ENCODE data around the gene SBF2. TPM values are rescaled to one million over a fixed set of nuclear protein-coding genes. Genes with fewer than 3 reads are reported as not detected.
A peak's percentile ranks its signal among the peaks of the same experiment; 100 is the strongest.

SBF2 gene
- total RNA-seq, 2 donors from 2014 or later = 13.4 to 28.8 TPM

DNA sequence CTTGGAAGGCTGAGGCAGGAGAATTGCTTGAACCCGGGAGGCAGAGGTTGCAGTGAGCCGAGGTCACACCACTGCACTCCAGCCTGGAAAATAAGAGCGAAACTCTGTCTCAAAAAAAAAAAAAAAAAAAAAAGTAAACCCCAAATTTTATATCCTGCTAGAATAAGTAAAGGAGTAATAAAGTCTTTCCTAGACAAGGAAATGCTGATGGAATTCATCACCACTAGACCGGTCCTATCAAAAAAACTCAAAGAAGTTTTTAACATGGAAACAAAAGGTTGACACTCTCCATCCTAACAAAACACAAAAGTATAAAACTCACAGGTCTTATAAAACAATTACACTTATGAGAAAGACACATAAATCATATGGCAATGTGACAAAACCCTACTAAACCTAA is 213.9 kb downstream of the SBF2 start:
- Mint-ChIP-seq H3K27ac (no peak overlapping the region), H3K36me3 (ENCODE audit: insufficient read depth in 2 of 2) (peaks cover 5 to 11% of the 10 kb centered on the region in 2 donors), H3K4me1 (ENCODE audit: low read depth) (no peaks in the 10 kb centered on the region), H3K27me3 (ENCODE audit: low read depth) (no peaks in the 10 kb centered on the region), H3K4me3 (no peak overlapping the region), H3K9me3 (peaks cover 3 to 19% of the 10 kb centered on the region in 2 donors)
- ATAC-seq (replicated peaks in 1 of 2) (no peak), DNase-seq (no peak)

DNA sequence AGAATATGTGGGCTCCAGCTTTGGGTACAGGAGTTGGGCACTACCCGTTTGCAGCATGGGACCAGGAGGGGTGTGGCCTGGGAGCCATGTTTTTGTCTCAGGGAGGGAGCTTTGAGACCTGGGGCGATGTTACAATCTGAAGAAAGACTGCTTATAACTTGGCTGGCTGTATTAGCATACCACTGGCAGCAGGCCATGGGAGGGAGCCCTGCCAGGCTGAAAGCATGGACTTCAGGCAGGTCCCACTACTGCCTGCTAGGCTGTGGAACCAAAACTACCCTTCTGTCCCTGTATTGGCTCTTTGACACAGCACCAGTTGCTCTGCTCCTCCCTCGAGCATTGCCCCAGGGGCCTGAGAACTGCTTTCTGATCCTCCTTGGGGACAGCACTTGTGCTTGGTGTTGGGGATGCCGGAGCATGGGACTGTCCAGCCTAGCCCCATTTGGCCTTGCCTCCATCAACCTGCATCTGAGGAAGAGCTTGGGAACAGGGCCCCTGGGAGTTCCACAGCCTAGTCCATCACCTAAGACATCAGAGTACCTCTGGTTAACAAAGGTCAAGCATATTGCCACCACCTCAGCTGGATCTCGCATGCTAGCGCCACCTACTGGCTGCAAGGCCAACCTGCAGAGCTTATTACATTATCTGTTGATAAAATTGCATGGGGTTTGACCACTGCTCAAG is 217.4 kb downstream of the SBF2 start:
- ATAC-seq (replicated peaks in 1 of 2) (peak; percentile 34 to 39), DNase-seq (peak; percentile 39 to 55)
- no peak overlapping the region for H3K27ac Mint-ChIP-seq
- H3K4me1 Mint-ChIP-seq (ENCODE audit: low read depth) = no peaks in the 10 kb centered on the region
- peaks cover 0 to 8% of the 10 kb centered on the region in 2 donors for H3K9me3 Mint-ChIP-seq
- no peak overlapping the region for H3K4me3 Mint-ChIP-seq
- H3K36me3 Mint-ChIP-seq (ENCODE audit: insufficient read depth in 2 of 2) = peaks cover 4 to 9% of the 10 kb centered on the region in 2 donors
- no peaks in the 10 kb centered on the region for H3K27me3 Mint-ChIP-seq (ENCODE audit: low read depth)

DNA sequence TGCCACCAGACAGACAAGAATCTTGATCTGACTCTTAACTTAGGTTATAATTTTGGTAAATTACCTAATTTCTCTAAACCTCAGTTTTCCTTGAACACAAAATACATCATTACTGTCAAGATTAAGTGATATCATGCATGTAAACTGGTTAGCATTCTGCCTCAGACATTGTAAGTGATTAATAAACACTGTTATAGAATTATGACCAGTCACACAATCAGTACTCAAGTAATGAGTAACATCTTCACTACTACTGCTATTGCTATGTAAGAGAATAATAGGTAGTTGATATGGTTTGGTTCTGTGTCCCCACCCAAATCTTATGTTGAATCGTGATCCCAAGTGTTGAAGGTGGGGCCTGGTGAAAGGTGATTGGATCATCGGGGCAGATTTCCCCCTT is 218.9 kb downstream of the SBF2 start:
- no peaks in the 10 kb centered on the region for H3K27me3 Mint-ChIP-seq (ENCODE audit: low read depth)
- peak; percentile 59 to 89 for ATAC-seq (replicated peaks in 1 of 2)
- H3K36me3 Mint-ChIP-seq (ENCODE audit: insufficient read depth in 2 of 2) = peaks cover 4 to 9% of the 10 kb centered on the region in 2 donors
- no peak overlapping the region for H3K4me3 Mint-ChIP-seq
- H3K4me1 Mint-ChIP-seq (ENCODE audit: low read depth) = no peaks in the 10 kb centered on the region
- no peak for DNase-seq
- H3K27ac Mint-ChIP-seq = no peak overlapping the region
- H3K9me3 Mint-ChIP-seq = peaks cover 0 to 12% of the 10 kb centered on the region in 2 donors

DNA sequence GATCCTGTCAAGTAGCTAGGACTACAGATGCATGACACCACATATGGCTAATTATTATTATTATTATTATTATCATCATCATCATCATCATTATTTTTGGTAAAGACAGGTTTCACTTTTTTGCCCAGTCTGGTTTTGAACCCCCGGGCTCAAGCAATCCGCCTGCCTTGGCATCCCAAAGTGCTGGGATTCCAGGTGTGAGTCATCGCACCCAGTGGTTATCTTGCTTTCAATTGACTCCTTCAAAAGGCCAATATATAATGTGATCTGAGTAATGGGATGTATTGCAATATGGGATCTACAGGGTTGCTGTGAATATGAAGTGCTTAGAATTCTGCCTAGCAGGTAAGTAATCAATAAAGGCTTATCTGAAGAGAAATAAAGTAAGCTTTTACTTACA is 221.2 kb downstream of the SBF2 start:
- no peak for DNase-seq
- Mint-ChIP-seq H3K4me1 (ENCODE audit: low read depth) (no peaks in the 10 kb centered on the region), H3K36me3 (ENCODE audit: insufficient read depth in 2 of 2) (peaks cover 0 to 2% of the 10 kb centered on the region in 2 donors), H3K4me3 (no peak overlapping the region), H3K27me3 (ENCODE audit: low read depth) (no peaks in the 10 kb centered on the region), H3K27ac (no peak overlapping the region), H3K9me3 (peaks cover 0 to 6% of the 10 kb centered on the region in 2 donors)
- ATAC-seq (replicated peaks in 1 of 2) = no peak

DNA sequence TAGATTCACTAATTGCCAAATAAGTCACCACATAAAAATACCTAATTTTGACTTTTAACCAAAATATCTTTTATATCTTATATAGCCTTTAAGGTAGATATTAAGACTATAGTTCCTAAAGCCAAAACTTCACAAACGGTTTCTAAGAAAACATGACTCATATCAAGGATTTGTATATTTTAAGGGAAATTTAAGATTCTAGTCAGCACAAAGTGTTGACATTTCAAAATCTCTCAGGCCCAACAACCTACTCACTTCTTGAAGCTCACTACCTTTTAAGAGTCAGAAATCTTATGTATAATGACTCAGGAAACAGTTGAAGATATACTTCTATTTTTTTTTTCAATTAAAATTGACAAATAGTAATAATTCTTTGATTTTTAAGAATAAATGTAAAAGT is 221.9 kb downstream of the SBF2 start:
- no peak for DNase-seq
- ATAC-seq (replicated peaks in 1 of 2) = no peak
- H3K36me3 Mint-ChIP-seq (ENCODE audit: insufficient read depth in 2 of 2) = peaks cover 0 to 2% of the 10 kb centered on the region in 2 donors
- no peak overlapping the region for H3K4me3 Mint-ChIP-seq
- no peak overlapping the region for H3K27ac Mint-ChIP-seq
- H3K4me1 Mint-ChIP-seq (ENCODE audit: low read depth) = no peaks in the 10 kb centered on the region
- H3K27me3 Mint-ChIP-seq (ENCODE audit: low read depth) = no peaks in the 10 kb centered on the region
- peaks cover 0 to 6% of the 10 kb centered on the region in 2 donors for H3K9me3 Mint-ChIP-seq

DNA sequence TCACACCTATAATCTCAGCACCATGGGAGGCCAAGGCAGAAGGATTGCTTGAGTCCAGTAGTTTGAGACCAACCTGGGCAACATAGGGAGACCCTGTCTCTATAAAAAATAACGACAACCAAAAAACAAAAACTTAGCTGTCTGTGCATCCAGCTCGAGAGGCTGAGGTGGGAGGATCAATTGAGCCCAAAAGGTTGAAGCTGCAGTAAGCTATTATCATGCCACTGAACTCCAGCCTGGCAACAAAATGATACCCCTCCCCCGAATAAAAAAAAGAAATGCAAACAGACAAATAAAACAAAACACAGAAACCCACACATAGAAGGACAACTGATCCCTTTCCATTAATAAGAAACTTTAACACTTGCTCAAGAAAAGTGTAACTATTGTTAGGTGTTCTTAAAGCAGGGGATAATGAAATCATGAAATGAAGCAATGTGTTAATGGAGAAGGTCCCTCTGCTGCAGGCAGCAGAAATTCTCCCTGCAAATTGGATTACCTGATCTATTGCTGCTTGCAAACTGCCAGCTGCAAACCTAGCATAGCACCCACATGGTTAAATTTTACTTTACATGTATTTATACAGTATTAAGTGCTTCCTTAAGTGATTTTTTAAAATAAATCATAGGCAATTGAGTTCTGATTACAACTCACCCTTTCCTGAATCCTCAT is 226.3 kb downstream of the SBF2 start:
- Mint-ChIP-seq H3K4me3 (no peak overlapping the region), H3K9me3 (peaks cover 0 to 6% of the 10 kb centered on the region in 2 donors), H3K36me3 (ENCODE audit: insufficient read depth in 2 of 2) (peaks cover 2 to 3% of the 10 kb centered on the region in 2 donors), H3K27ac (no peak overlapping the region), H3K4me1 (ENCODE audit: low read depth) (no peaks in the 10 kb centered on the region), H3K27me3 (ENCODE audit: low read depth) (no peaks in the 10 kb centered on the region)
- ATAC-seq (replicated peaks in 1 of 2) (no peak), DNase-seq (no peak)

DNA sequence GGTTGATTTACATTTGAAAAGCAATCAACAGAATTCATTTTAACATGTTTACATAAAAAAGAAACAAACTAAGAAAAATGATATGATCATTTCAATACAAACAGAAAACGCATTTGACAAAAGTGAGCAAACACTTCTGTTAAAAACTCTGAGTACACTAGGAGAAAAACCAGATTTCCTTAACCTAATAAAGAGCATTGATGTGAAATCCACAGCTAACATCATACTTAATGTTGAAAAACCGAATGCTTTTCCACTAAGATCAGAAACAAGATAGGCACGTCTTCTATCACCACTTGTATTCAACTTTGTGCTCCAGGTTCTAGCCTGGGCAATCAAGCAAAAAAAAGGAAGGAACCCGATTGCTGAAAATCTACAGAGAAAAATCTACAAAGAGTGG is 227.6 kb downstream of the SBF2 start:
- no peaks in the 10 kb centered on the region for H3K4me1 Mint-ChIP-seq (ENCODE audit: low read depth)
- H3K36me3 Mint-ChIP-seq (ENCODE audit: insufficient read depth in 2 of 2) = peaks cover 4% of the 10 kb centered on the region in 2 donors
- ATAC-seq (replicated peaks in 1 of 2) (no peak), DNase-seq (no peak)
- no peak overlapping the region for H3K4me3 Mint-ChIP-seq
- H3K27ac Mint-ChIP-seq = no peak overlapping the region
- peaks cover 7 to 11% of the 10 kb centered on the region in 2 donors for H3K9me3 Mint-ChIP-seq
- no peaks in the 10 kb centered on the region for H3K27me3 Mint-ChIP-seq (ENCODE audit: low read depth)

DNA sequence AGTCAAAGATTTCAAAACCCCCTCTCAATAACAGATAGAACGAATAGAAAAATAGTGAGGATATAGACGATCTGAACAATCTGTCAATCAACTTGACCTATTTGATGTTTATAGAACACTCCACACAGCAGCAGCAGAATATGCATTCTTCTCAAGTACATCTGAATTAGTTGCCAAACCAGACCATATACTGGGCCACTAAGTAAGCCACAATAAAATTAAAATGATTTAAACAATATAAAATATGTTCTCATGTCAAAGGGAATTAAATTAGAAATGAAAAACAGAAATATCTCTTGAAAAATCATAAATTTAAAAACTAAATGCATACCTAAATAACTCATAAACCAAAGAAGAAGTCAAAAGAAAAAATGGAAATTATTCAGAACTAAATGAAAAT is 229.2 kb downstream of the SBF2 start:
- ATAC-seq (replicated peaks in 1 of 2) = no peak
- peaks cover 9 to 12% of the 10 kb centered on the region in 2 donors for H3K9me3 Mint-ChIP-seq
- no peaks in the 10 kb centered on the region for H3K27me3 Mint-ChIP-seq (ENCODE audit: low read depth)
- H3K27ac Mint-ChIP-seq = no peak overlapping the region
- H3K36me3 Mint-ChIP-seq (ENCODE audit: insufficient read depth in 2 of 2) = peaks cover 6 to 8% of the 10 kb centered on the region in 2 donors
- H3K4me1 Mint-ChIP-seq (ENCODE audit: low read depth) = no peaks in the 10 kb centered on the region
- no peak for DNase-seq
- no peak overlapping the region for H3K4me3 Mint-ChIP-seq

DNA sequence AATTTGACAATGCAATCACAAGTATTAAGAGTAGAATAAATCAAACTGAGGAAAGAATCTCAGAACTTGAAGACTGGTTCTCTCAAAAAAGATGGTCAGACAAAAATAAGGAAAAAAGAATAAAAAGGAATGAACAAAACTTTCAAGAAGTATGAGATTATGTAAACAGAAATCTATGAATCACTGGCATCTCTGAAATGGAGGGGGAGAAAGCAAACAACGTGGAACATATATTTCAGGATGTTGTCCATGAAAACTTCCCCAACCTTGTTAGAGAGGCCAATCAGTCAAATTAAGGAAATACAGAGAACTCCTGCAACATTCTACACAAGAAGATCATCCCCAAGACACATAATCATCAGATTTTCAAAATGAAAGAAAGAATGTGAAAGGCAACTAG is 235.7 kb downstream of the SBF2 start:
- DNase-seq (no peak), ATAC-seq (replicated peaks in 1 of 2) (no peak)
- Mint-ChIP-seq H3K27me3 (ENCODE audit: low read depth) (no peaks in the 10 kb centered on the region), H3K36me3 (ENCODE audit: insufficient read depth in 2 of 2) (peaks cover 11 to 24% of the 10 kb centered on the region in 2 donors), H3K4me1 (ENCODE audit: low read depth) (no peaks in the 10 kb centered on the region), H3K27ac (no peak overlapping the region), H3K9me3 (peaks cover 26 to 27% of the 10 kb centered on the region in 2 donors), H3K4me3 (no peak overlapping the region)

DNA sequence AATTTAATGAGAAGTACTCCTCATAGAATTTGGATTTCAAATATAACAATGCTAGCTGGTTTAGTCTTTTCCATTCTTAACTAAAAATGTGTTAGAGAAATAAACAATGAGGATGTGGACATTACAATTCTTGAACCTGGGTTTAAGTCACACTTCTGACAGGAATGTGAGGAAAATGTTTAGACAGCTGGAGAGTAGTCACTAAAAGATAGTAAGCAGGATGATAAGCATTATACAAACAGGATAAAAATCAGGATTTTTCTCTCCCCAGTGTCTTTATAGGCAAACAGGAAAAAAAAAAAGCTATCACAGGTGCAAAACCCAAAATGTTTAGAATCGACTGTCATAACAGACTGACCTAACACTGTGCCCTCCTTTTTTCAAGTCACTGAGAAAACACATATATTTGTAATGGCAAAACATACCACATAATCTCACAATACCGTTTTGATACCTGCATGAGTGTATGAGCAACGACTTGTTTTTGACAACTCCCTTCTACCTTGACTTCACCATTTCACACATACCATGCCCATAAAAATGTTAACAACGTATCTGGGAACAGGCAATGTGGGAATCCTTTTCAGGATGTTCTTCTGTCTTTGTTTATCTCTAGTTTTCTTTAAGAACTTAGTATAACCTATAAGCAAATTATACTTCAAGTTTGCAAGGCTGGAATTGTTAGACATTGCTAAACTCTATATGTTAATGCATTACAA is 242.0 kb downstream of the SBF2 start:
- ATAC-seq (replicated peaks in 1 of 2) = no peak

DNA sequence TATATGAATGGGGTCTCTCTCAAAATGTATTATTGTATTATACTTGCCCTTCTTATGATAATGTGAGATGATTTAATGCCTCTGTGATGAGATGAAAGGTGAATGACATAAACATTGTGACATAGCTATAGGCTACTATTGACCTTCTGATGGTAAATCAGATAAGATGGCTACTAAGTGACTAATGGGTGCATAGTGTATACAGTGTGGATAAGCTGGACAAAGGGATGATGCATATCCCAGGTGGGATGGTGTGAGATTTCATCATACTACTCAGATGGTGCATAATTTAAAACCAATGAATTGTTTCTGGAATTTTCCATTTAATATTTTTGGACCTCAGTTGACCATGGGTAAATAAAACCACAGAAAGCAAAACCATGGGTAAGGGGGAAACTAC is 243.5 kb downstream of the SBF2 start:
- Mint-ChIP-seq H3K4me1 (ENCODE audit: low read depth) (no peaks in the 10 kb centered on the region), H3K27ac (no peak overlapping the region), H3K27me3 (ENCODE audit: low read depth) (no peaks in the 10 kb centered on the region), H3K4me3 (no peak overlapping the region), H3K9me3 (peaks cover 0 to 4% of the 10 kb centered on the region in 2 donors), H3K36me3 (ENCODE audit: insufficient read depth in 2 of 2) (peaks cover under 1 to 1% of the 10 kb centered on the region in 2 donors)
- ATAC-seq (replicated peaks in 1 of 2) (no peak), DNase-seq (no peak)

More for the DNA sequence above, 242.0 kb downstream of the SBF2 start:
- DNase-seq = no peak
- no peaks in the 10 kb centered on the region for H3K4me1 Mint-ChIP-seq (ENCODE audit: low read depth)
- H3K4me3 Mint-ChIP-seq = no peak overlapping the region
- H3K9me3 Mint-ChIP-seq = peaks cover 2% of the 10 kb centered on the region in 2 donors
- no peak overlapping the region for H3K27ac Mint-ChIP-seq
- no peaks in the 10 kb centered on the region for H3K27me3 Mint-ChIP-seq (ENCODE audit: low read depth)
- peaks cover 0 to 2% of the 10 kb centered on the region in 2 donors for H3K36me3 Mint-ChIP-seq (ENCODE audit: insufficient read depth in 2 of 2)

DNA sequence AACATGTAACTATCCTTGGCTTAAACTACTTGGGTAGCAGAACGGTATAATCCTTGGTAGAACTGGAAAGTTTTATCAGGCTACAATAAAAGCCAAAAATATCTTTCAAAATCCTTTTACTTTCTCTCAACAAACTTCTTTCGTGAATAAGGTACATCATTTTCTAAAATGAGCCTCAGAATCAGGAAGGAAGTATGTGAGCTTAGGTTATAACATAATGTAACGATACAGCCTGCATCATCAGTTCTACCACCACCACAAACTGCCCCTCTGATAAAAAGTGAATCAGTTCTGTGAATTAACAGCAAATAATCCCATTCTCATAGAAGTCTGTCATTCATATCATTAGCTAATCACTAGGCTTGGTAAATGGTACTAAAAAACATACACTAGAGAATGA is 244.3 kb downstream of the SBF2 start:
- no peak for ATAC-seq (replicated peaks in 1 of 2)

DNA sequence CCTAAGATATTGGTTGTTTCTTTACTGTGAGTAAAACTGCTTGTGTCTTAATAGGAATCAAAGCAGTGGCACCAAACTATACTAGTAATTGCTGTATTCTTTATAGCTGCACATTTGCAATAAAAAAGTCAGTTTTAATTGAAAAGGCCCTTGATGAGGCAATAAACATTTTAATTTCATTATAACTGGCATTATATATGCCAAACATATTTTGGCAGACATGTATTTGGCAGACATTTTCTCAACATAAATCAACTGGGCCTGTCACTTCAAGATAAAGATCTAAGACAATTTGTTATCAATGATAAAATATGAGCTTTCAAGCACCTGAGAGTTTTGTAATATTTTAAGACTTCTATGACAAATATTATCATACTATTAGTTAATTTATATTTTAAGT is 245.7 kb downstream of the SBF2 start:
- no peaks in the 10 kb centered on the region for H3K27me3 Mint-ChIP-seq (ENCODE audit: low read depth)
- ATAC-seq (replicated peaks in 1 of 2) = no peak

More for the DNA sequence above, 244.3 kb downstream of the SBF2 start:
- Mint-ChIP-seq H3K4me3 (no peak overlapping the region), H3K27me3 (ENCODE audit: low read depth) (no peaks in the 10 kb centered on the region), H3K9me3 (peaks cover 0 to 4% of the 10 kb centered on the region in 2 donors), H3K36me3 (ENCODE audit: insufficient read depth in 2 of 2) (peaks cover 0 to 1% of the 10 kb centered on the region in 2 donors), H3K4me1 (ENCODE audit: low read depth) (no peaks in the 10 kb centered on the region), H3K27ac (no peak overlapping the region)
- no peak for DNase-seq

More for the DNA sequence above, 245.7 kb downstream of the SBF2 start:
- Mint-ChIP-seq H3K9me3 (peaks cover 3 to 8% of the 10 kb centered on the region in 2 donors), H3K36me3 (ENCODE audit: insufficient read depth in 2 of 2) (peaks cover 0 to 7% of the 10 kb centered on the region in 2 donors), H3K4me3 (no peak overlapping the region), H3K4me1 (ENCODE audit: low read depth) (no peaks in the 10 kb centered on the region), H3K27ac (no peak overlapping the region)
- DNase-seq = no peak
